T-helper 1 cell (primary cell): ENCODE data around the gene VWC2L.

ENCODE experiments used
- DNase-seq, 5 donors: peaks; one replicate each; pipeline ENCODE4 v3.0.0-alpha.2; 2012 to 2020

VWC2L gene

DNA sequence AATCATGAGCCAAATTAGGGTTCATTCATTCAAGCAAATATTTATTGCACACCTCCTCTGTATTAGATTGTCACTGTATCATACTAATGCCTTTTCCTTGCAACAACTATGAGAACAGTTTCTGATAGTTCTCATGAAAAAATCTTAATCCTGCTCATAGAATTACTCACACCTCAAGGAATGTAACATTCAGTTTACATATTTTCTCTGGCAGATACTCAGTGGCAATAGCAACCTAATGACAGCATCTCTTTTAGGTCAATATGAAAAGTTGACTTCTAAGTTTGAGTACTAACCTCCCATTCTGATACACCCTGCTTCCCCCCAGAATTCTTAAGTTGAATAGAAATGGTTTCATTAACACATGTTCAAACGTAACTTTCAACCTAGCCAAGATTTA is 132.0 kb downstream of the VWC2L start:
- no peak for DNase-seq

DNA sequence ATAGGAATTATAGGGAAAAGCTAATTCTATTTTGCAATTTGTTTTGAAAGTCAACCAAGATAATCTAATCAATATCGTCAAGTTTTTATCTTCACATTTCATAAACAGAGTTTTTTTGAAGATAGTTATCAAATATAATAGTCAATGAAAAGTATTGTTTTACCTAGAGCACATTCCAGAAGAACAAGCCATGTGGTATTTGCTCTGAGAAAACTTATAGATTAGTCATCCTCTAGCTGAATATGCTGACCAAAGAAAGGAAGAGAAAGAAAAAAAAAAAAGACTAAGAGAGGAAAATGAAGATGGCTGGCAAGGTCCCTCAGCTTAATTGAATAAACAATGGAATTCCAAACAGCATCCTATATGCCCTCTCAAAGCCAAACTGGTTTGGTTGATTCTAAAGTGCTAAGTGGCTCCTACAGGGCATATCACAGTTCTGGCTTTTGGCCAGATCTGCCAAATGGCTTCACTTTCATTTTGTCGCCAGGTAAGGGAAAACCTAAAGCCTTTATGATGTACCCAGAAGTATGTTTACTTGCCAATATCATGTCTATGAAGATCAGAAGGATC is 132.6 kb downstream of the VWC2L start:
- no peak for DNase-seq

DNA sequence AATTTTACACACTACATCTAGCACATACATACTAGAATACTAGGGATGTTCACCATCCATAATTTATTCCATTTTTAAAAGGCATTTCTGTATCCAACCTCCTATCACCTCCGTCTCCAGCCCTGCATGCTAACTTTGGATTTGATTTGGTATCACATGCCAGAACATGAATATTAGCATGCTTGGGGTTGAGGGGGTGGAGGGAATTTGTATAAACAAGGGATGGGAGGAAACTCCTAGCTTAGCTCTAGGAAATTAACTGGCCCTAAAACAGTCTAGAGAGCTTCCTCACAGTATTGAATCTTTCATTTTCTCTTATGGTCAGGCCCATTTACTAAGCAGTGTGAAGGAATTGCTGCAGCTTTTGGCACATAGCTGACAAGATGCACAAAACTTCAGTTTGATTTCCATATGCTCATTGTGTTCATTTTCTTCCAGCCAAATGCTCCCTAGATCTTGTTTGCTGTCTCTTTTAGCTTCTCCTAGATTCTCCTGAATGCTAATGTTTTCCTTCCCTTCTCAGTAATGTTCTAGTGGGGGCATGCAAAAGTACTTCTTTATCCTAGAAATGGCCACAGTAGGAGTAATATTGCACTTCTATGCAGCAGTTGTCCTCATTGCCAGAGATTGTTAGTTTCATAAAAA is 135.2 kb downstream of the VWC2L start:
- no peak for DNase-seq

DNA sequence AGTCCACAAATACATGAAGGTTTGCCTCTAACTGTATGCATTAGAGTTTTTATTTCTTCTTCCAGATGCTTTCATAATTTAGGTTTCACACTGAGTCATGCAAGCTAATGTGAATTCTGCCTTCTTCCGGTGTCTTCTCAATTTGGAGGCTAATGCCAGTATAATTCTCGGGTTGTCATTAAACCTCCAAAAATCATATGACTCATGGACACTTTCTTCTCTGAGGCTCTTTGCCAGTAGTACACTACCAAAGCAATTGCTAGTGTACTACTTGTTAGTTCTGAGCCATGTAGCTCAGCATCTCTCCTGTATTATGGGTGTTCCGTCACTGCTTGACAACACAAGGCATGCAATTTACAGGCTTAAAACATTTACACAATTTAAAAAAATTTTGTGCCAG is 137.1 kb downstream of the VWC2L start:
- no peak for DNase-seq

DNA sequence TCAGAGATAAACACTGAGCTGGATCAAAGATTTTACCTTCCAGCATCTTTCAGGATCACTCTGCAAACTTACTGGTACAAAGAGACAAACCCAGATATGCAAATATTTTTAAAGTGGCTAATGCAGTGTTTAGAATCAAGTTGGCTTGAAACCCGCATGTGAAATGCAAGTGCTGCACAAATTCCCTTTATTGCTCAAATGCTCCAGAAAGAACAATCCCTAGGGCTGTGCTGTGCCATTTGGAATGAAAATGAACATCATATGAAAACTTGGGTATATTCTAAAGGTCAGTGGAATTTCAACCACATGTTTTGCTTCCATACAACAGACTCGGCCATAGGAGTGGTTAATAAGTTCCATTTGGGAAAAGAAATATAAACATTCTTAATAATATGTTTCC is 139.1 kb downstream of the VWC2L start:
- DNase-seq = no peak

DNA sequence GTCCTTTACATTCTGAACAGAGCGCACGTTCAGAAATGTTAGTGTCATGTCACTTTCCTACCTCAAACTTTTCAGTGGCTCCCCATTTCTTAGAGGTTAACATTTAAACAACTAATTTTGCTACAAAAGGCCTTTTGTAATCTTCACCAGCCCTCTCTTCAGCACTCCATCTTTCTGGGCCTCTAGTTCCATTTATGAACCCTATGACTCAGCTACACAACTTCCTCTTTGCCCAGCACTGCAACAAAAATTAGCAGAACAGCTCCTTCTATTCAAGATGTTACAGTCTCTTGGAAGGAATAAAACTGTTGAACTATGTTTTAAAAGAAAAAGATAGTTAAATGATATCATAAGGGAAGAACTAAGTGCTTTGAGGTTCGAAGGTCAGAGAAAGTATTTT is 139.9 kb downstream of the VWC2L start:
- no peak for DNase-seq

DNA sequence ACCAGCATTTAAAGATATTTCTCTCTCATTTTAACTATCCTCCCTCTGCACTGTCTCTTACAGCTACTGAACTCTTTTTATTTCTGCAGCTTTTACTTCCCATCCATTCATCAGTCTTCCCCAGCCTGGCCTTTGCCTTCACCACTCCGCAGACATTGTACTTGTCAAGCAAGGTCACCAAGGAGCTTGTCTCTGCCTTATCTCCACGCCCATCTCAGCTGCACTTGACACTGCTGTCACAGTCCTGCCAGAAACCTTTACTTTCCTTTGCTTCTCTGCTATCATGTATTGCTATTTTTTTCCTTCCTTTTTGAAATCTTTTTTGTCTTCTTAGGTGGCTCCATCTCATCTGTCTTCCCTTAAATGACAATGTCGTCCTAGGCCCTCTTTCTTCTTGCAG is 147.0 kb downstream of the VWC2L start:
- no peak for DNase-seq

DNA sequence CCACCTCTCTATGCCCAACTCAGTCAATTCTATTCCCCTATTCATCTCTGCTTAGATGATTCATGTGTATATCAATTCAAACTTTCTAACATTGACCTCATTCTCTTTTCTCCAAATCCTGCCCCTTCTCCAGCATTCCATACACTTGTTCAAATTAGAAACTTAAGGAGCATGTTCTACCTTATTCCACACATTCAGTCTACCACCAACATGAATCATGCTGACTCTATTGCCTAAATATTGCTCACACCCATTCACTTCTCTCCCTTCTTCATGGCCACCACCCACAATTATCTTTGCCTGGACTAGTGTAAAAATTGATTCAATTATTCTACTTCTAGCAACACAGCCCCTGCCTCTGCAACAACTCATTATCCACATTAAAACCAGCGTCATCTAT is 147.5 kb downstream of the VWC2L start:
- DNase-seq = no peak

DNA sequence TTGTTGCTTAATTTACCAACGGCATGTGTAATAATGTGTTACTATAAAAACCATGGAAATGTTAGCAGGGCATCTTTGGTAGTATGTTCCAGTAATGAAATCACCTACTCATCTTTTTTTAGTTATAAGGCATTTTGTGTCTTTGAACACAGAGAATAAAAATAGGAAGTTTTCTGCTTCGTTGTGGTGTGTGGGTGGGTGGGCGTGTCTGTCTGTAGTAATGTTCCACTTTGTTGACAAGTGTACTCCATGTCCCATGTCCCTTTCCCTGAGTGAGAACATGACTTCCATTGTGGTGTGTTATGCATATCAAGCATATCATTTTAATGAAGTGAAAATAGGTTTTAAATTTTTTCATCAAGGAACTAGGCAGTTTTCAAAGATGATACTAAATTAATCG is 149.3 kb downstream of the VWC2L start:
- no peak for DNase-seq

DNA sequence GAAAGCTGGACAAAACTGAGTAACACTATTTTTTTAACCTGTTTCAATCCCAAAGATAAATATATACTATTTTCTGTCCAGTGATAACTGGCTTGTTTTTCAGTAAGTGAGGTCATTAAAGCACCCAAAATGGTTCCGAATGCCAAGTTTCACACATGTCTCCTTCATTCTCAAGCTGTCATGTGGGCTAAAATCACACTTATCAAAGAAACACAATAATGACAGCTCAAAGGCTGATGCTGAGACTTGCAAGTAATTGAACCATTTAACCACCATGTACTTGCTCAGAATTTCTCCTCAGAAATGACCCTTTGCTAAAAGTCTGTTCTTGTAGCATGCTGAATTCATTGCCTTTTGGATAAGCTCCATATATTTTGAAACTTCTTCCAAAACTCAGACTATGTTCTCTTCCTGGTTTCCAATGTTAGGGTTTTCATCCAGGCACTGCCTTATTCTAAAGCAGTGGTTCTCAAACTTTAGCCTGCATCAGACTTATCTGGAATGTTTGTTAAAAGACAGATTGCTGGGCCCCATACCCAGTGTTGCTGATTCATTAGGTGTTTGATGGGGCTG is 149.8 kb downstream of the VWC2L start:
- no peak for DNase-seq

DNA sequence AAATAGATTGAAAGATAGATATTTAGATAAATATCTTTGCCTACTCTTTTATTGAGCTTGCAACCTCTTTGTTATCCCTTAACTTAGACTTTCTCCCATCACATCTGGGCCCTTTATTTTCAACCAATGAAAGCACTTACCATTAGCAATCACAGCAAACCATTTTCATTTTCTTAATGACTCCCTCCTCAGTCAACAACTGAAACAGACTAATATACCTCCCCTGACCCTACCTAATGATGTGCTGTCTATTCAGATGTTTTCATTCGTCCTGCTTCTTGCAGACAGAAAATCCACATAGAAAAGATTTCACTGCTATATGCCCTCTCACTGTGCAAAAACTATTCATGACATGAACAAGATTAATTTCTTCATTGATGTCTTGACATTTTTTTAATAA is 154.4 kb downstream of the VWC2L start:
- no peak for DNase-seq

DNA sequence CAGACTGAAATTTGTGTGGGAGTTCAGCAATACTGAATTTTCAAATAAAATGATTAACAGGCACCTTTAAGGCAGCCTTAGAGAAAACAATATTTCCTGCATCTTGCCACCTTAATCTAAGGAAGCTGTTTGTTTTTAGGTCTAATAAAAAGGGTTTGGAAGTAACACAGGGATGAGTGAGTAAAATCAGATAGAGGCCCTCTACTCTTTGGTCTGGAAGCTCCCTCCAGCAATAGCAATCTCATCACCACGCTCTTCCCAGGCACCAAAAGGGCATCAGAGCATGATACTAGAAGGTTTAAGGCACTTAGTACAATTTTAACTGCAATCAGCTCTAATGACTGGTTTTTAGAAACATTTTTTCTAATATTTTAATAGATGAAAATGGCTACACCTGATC is 155.6 kb downstream of the VWC2L start:
- DNase-seq = no peak

DNA sequence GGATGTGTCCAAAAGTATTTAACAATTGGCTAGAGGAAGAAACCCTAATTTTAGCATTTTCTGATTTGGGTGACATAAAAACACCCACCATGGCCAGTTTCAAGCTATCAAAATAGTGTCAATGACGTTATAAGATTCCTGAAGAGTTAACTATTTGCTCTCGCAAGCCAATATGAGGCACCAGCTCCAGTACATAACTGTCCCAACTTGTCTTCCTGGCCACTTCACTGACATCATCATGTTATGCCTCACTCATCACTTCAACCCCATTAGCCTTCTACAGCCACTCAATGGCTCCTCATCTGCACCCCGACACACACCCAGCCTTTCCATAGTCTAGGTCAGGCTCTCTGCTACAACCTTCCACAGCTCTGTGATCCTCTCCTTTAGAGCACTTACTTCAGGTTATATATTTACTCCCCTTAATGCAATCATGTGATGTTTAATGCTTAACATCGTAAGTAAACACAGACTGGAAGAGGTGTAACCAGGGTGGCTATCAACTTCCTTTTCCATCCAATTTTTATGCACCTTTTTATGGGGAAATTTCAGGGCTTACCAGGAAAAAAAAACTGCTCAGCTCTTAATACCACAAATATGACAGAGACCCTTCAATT is 158.7 kb downstream of the VWC2L start:
- DNase-seq = no peak

DNA sequence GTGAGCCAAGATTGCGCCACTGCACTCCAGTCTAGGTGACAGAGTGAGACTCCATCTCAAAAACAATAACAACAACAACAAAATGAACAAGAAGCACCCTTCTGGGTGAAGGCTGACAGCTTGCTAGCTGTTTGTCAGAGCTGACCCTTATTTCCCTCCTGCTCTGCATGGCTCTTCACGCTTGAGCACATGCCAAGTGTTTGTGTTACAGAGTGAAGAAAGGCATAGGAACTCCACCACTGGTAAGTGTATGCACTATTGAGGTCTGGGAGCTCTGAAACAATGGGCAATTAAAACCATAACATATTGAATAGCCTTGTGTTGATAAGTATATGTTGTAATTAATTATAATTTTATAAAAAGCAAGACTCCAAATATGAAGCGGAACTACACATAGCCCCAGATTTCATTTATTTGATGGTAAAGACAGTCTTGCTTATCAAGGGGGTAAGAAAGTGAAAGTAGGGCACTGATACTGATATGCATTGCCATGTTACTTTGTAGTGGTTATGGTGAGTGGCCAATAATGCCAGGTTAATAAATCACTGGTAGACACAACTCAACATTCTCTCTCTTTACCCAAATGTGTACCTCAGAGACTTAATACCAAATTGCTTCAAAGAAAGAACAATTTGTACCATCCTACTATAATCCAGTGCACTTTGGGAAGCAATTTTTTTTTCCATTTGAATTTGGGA is 163.4 kb downstream of the VWC2L start:
- no peak for DNase-seq

DNA sequence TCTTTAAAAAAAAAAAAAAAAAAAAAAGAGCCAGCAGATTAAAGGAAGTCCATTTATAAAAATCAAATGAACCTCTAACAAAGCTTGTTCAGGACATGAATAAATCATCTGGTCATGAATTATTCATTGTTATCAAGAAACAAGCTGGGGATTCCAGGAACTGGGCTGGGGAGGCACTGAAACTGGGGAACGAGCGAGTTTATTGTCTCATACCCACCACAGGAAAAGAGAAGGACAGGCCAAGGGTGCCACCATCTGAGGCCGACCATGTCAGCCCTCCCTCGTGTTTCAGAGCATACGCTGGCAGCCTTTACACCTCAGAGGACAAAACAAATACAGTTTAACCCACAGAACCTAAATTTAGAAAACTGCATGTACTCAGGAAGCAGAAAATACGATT is 164.2 kb downstream of the VWC2L start:
- no peak for DNase-seq

DNA sequence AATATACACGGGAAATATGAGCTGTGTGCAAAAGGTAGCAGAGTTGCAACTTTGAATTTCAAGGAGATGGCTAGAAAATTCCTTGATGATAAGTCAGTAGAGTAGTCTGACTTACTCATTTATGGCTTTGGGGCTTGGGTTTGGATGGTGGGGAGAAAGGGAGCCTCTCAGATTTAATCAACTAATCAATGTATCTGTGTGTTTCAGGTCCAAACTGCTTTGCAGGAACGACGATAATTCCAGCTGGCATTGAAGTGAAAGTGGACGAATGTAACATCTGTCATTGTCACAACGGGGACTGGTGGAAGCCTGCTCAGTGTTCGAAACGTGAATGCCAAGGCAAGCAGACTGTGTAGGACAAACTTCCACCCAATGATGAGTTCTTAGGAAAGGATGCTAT is 164.6 kb downstream of the VWC2L start:
- DNase-seq = no peak

DNA sequence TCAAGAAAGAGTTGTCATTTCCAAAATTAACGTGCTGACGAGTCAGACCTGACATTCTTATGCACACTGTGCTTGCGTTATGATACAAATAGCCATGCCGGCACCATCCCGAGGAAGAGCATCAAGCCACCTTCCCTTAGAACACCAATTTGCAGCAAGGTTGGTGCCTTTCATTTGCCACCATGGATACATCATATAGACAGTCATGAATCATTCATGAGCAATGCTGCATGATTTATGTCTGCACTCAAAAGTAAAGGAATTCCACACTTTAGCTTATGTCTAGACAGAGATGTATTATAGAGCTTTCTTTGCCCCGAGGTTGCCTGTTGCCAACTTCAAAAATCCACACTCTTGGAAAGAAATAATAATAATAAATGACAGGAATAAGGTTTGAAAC is 166.9 kb downstream of the VWC2L start:
- no peak for DNase-seq

DNA sequence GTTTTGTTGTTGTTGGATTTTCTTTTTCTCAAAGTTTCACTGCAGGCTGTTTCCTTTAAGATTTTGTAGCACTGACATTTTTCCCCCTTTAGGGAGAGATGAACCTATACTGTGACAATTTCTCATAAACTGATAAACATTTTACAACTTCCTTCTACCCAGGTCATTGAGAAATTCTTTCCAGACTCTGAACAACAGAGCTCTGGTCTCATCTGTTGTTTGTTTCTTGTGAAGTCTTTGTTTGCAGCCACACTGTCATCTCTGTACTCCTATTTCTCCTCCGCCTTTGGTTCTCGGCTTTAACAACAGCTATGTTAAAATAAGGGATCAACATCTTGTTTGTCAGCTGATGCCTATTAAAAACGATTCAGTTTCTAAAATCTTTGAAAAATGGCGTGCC is 167.6 kb downstream of the VWC2L start:
- DNase-seq = no peak

DNA sequence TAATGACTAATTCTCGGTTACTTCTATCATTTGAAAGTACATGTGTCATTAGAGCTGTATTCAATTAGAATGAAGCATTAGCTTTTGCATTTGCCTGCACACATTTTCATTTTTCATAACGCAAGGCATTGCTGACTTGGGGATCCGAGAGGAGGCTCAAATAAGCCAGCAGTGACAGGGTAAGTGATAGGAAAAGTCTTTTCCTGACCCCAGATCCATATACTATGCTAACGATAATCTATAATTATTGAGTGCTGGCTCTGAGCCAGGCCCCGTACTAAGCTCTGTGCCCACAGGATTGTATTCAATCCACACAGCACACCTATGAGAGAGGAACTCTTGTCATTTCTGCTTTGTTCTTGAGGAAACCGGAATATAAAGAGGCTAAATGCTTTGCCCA is 168.2 kb downstream of the VWC2L start:
- DNase-seq = no peak

DNA sequence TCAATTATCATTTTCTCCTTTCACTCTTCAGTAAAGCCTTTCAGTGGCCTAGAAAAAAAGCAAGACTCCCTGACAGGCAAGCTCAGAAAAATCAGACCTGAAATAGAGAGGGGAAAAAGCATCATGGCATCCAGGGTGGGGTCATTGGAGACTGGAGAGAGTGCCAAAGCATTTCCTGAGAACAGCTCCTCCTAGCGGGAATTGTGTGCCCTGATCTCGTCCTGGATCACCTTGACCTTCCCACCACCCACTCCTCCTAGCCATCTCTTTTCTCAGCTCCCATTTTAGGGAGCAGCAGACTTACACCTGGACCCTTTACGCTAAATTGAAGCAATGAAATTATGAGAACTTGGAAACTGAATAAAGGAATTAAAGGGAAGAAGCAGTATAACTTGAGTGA is 176.6 kb downstream of the VWC2L start:
- DNase-seq = no peak

DNA sequence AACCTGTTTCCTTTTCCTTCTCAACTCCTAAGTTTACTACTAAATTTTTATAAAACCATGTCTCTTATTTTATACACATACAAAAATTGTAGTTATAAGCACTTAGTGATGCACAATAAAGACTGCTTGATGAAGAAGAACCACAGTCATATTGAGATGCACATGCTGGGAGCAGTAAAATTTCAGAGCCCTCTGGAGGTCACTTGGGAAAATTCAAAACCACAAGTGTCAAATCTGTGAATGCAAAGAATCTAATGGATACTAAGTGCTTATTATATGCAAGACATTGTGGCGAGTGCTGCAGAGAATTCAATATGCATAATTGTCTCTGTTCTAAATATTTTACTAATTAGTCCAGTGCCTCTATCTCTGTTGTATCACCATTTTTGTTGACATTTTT is 180.5 kb downstream of the VWC2L start:
- no peak for DNase-seq

DNA sequence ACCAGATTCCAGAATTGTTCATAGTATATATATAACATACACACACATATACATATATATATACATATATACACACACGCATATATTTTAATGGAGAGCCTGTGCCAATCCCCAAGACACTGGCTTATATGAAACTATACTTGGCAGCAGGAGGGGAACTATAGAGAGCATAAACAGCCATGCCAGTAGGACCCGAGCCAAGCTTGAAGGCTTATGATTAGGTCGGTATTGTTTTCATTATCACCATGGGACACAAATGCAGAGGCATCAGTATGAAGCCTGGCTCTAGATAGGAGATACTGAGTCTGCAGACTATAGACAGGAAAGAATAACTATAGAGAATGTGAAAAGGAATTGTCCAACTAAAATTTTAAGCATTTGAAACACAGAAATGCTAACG is 181.2 kb downstream of the VWC2L start:
- DNase-seq = no peak

DNA sequence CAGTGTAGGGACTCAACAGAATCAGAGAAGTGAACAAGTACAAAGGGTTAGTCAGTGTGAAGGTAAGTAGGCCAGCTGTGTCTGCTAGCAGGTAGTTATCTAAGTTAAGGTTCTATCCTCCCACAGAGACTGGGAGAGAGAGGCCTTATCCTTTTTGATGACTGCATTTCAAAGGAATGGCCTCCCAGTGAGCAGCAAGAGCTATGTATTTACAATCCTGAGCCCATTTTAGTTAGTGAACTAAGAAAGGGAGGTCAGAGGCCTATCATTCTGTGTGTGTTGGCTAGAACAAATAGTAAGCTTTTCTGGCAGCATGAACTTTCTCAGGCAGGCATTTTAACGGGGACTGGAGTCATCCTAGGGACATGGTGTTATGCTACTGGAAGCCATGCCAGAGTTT is 182.9 kb downstream of the VWC2L start:
- no peak for DNase-seq
